OCI-LY3 (cell line): ENCODE results near the gene C11orf54.

ENCODE experiments used
- CTCF ChIP-seq: fragments of 200-600, 300-600 bp; sonication (generic); IDR thresholded peaks from 2 replicates; pipeline ENCODE4 v1.5.1; 2014; ENCODE audit warnings: antibody characterized with exemption, low read length, low read depth
- EZH2phosphoT487 ChIP-seq: fragments of 200-600 bp; shearing (Covaris generic); IDR thresholded peaks from 2 replicates; pipeline ENCODE4 v1.6.1; 2018; ENCODE audit warnings: antibody characterized with exemption, mixed run types, low read depth

- no peak for TF ChIP-seq EZH2phosphoT487
- TF ChIP-seq CTCF, result no peak
Measured at GRCh38 chr11:93753241-93753640, 11.8 kb downstream of the C11orf54 start.
